Naive thymus-derived CD4-positive, alpha-beta T cell (primary cell): ENCODE measurements around the gene MYRFL. TPM values are rescaled to one million over a fixed set of nuclear protein-coding genes. Genes with fewer than 3 reads are reported as not detected.

Experiments
- ATAC-seq: fragments of 150-1000 bp; cut with Tn5 transposase; 2 replicates; pipeline ENCODE4 v1.10.0; 2021; ENCODE audit warnings: mild to moderate bottlenecking, moderate library complexity
- CTCF ChIA-PET: fragments of 350-600 bp; sonication (Branson Sonifier 250); formaldehyde crosslinking; loops from one replicate; lab custom pipeline; 2021; ENCODE audit warnings: antibody characterized with exemption; lab: Charles Lee
- POLR2A ChIA-PET: fragments of 350-600 bp; sonication (Branson Sonifier 250); formaldehyde crosslinking; loops from one replicate; lab custom pipeline; 2021; ENCODE audit warnings: antibody characterized with exemption, inconsistent platforms; lab: Charles Lee
- DNase-seq, 9 donors: peaks; one replicate each; pipeline versions ENCODE4 v3.0.0 to v3.0.0-alpha.2; 2020 to 2022; ENCODE audit warnings: mixed read lengths in 1 of 9
- H3K27ac ChIP-seq: one replicate; pipeline ENCODE4 v1.7.0; 2013; ENCODE audit warnings: mild to moderate bottlenecking, low read depth, low read length, moderate library complexity
- H3K27me3 ChIP-seq, 2 donors: one replicate each; pipeline ENCODE4 v1.7.0; 2013; ENCODE audit warnings: low read length in 2 of 2, mild to moderate bottlenecking in 2 of 2, moderate library complexity in 2 of 2; ENCODE audit not compliant: control insufficient read depth in 2 of 2, insufficient read depth in 2 of 2
- H3K36me3 ChIP-seq, 3 experiments: 1 replicate in 2 of 3; 2 replicates in 1 of 3; pipeline ENCODE4 v1.7.0; 2013; ENCODE audit warnings: low read length in 3 of 3, mild to moderate bottlenecking in 3 of 3, moderate library complexity in 1 of 3; ENCODE audit not compliant: insufficient read depth in 3 of 3, control insufficient read depth in 2 of 3
- H3K4me1 ChIP-seq, 2 donors: one replicate each; pipeline ENCODE4 v1.7.0; 2013; ENCODE audit warnings: low read length in 2 of 2, mild to moderate bottlenecking in 2 of 2, moderate library complexity in 1 of 2; ENCODE audit not compliant: control insufficient read depth in 2 of 2, insufficient read depth in 2 of 2
- H3K4me3 ChIP-seq: 2 replicates; pipeline ENCODE4 v1.7.0; 2013; ENCODE audit warnings: mild to moderate bottlenecking, low read length
- H3K9me3 ChIP-seq, 3 experiments: 1 replicate in 2 of 3; 2 replicates in 1 of 3; pipeline ENCODE4 v1.7.0; 2013; ENCODE audit warnings: low read length in 3 of 3; ENCODE audit not compliant: control insufficient read depth in 2 of 3
- H3K27ac Mint-ChIP-seq, 9 donors: one replicate each; pipeline ENCODE4 v1.8.0; 2020 to 2022; ENCODE audit warnings: mixed read lengths in 9 of 9, mild to moderate bottlenecking in 8 of 9, moderate library complexity in 5 of 9, inconsistent platforms in 2 of 9
- H3K27me3 Mint-ChIP-seq, 5 donors: one replicate each; pipeline ENCODE4 v1.8.0; 2021 to 2022; ENCODE audit warnings: mixed read lengths in 5 of 5, mild to moderate bottlenecking in 1 of 5
- H3K36me3 Mint-ChIP-seq, 5 donors: one replicate each; pipeline ENCODE4 v1.8.0; 2020 to 2022; ENCODE audit warnings: mixed read lengths in 5 of 5, mild to moderate bottlenecking in 3 of 5, inconsistent platforms in 1 of 5
- H3K4me1 Mint-ChIP-seq, 7 donors: one replicate each; pipeline ENCODE4 v1.8.0; 2020 to 2022; ENCODE audit warnings: mixed read lengths in 7 of 7, mild to moderate bottlenecking in 3 of 7, inconsistent platforms in 1 of 7
- H3K4me3 Mint-ChIP-seq, 10 donors: one replicate each; pipeline ENCODE4 v1.8.0; 2020 to 2022; ENCODE audit warnings: mild to moderate bottlenecking in 10 of 10, mixed read lengths in 10 of 10, moderate library complexity in 6 of 10, inconsistent platforms in 2 of 10
- H3K9me3 Mint-ChIP-seq, 11 donors: one replicate each; pipeline ENCODE4 v1.8.0; 2020 to 2022; ENCODE audit warnings: mixed read lengths in 11 of 11, mild to moderate bottlenecking in 4 of 11, inconsistent platforms in 1 of 11, moderate library complexity in 1 of 11
- intact Hi-C, 2 donors: fragments of 100-400 bp; cut with micrococcal nuclease; formaldehyde crosslinking; loops; one replicate each; pipeline ENCODE4 v1.15.1; 2023
- polyA plus RNA-seq, 2 donors: library from polyadenylated mRNA; unstranded; fragments of 300-500 nt; fragmentation: Illumina TruSeq; gene quantifications; one replicate each; pipeline ENCODE4 v1.2.3, GENCODE V29; 2021
- total RNA-seq, 6 experiments: library from RNA in 5 of 6; stranded (reverse) in 5 of 6; gene quantifications; 1 replicate in 5 of 6; 2 replicates in 1 of 6; pipeline ENCODE4 v1.2.3 and lab custom pipeline; 2021 to 2026

The MYRFL gene
- total and polyA plus RNA-seq, 7 experiments from 2014 or later: 0.24 TPM; not detected in 6

DNA sequence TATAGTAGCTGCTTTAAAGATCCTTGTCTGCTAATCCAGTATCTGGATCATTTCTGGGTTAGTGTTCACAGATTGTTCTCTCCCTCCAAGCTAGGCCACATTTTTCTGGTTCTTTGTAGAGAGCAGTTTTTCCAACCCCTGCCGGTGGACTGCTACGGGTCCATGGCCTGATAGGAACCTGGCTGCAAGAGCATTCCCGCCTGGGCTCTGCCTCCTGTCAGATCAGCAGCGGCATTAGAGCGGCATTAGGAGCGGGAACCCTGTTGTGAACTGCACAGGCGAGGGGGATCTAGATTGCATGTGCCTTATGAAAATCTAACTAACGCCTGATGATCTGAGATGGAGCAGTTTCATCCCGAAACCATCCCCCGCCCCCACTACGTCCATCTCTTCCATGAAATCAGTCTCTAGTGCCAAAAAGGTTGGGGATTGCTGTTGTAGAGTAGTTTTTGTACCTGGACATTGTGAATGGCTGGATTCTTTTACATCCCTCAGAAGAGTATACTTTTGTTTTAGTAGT, 50.4 kb downstream of the MYRFL start:
- DNase-seq: no peak
- ChIA-PET CTCF (no interaction called here), POLR2A (no interaction called here)
- ATAC-seq: no peak
- H3K4me3 Mint-ChIP-seq: no peak overlapping the region
- H3K4me1 Mint-ChIP-seq: peaks cover 0 to 8% (median 4%) of the 10 kb centered on the region in 7 donors
- H3K4me1 ChIP-seq: no peaks in the 10 kb centered on the region
- peaks cover 10 to 42% (median 32%) of the 10 kb centered on the region in 5 donors for H3K27me3 Mint-ChIP-seq
- intact Hi-C loops: loop anchor here in 1 of 2 donors (5.0 kb wide), 1 partner anchor 518 kb away; the partner anchor contains the start of gene YEATS4
- H3K9me3 ChIP-seq: no peaks in the 10 kb centered on the region
- H3K36me3 Mint-ChIP-seq: no peaks in the 10 kb centered on the region
- H3K9me3 Mint-ChIP-seq: no peaks in the 10 kb centered on the region
- H3K27ac ChIP-seq: no peak overlapping the region
- H3K27ac Mint-ChIP-seq: no peak overlapping the region
- H3K36me3 ChIP-seq: no peaks in the 10 kb centered on the region
- no peaks in the 10 kb centered on the region for H3K27me3 ChIP-seq
- no peak overlapping the region for H3K4me3 ChIP-seq

DNA sequence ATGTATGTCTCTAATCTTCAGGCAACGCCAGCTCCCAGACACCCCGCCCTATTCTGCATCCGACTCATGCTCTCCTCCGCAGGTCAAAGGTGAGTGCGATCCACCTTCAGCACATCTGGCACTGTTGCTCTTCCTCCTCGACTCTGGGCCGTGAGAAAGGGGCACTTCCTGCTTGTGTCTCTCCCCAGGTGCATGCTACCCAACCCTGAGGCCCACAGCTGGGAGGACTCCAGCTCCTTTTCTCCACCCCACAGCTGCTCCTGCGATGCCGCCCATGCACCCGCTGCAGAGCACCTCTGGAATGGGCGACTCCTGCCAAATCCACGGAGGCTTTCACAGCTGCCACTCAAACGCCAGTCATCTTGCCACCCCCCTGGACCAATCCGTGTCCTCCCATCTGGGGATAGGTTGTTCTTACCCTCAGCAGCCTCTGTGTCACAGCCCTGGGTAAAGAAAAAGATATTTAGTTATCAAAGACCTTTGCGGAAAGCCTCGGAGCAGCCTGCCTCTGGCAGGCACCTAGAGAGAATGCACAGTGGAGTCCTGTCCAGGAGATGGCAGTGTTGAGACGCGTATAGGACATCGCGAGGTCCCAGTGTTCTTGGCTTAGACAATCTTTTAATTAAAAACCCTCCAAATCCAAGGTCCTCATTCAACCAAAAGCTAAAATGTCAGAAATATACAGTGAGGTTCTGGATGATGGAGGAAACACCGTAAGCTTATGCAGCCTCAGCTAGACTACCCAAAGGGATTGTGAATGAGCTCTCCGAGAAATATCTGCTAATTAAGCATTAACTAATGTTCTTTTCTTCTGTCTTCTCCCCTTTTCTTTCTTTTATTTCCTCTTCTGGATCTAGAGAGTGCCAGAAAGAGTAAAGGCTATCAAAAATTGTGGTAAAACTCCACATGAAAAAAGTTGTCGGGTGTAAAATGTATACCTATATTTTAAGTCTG, 54.3 kb downstream of the MYRFL start:
- Histone ChIP-seq H3K27ac (no peak overlapping the region), H3K4me1 (no peaks in the 10 kb centered on the region), H3K4me3 (no peak overlapping the region), H3K9me3 (no peaks in the 10 kb centered on the region), H3K27me3 (no peaks in the 10 kb centered on the region), H3K36me3 (no peaks in the 10 kb centered on the region)
- POLR2A ChIA-PET: no interaction called here
- Mint-ChIP-seq H3K27ac (no peak overlapping the region), H3K27me3 (peaks cover 14 to 35% (median 26%) of the 10 kb centered on the region in 5 donors), H3K4me3 (peak overlapping the region in 1 of 10 donors; percentile 11), H3K9me3 (no peaks in the 10 kb centered on the region), H3K4me1 (peaks cover 0 to 8% (median 4%) of the 10 kb centered on the region in 7 donors), H3K36me3 (no peaks in the 10 kb centered on the region)
- DNase-seq (peak; percentile 25 to 64 (median 57)), ATAC-seq (peak; percentile 94)
- CTCF ChIA-PET: interaction anchor here (0.5 to 2.7 kb wide), 13 partner anchors 9 to 1715 kb away, joined by 3 to 14 read pairs (median 3); no protein-coding TSS in a partner anchor
- intact Hi-C loops: loop anchor here (1.0 to 5.0 kb wide), 8 partner anchors 21 to 1868 kb away; partner anchors contain the start of genes RAB3IP (in 1 of the 2) and YEATS4 (in 1 of the 2)

DNA sequence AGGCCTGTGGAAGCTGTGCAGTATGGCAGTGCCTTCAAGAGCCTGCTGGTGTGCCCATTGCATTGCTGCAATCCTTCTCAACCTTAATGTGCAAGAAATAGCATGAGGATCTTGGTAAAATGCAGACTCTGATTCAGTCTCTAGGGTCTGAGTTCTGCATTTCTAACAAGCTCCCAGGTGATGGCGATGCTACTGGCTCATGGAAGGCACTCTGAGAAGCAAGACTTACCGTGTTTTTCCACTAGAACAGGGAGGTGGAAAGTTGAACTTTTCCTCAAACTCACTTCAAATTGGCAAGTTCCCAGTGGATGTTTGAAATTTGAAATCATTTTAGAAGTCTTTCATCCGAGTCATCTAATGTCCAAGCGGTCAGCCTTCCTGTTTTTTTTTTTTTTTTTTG, 55.5 kb downstream of the MYRFL start:
- ChIA-PET CTCF (interaction anchor here (1.5 to 2.7 kb wide), 3 partner anchors 695 to 849 kb away, joined by 4 to 14 read pairs (median 11); no protein-coding TSS in a partner anchor), POLR2A (no interaction called here)
- H3K4me3 Mint-ChIP-seq: no peak overlapping the region

DNA sequence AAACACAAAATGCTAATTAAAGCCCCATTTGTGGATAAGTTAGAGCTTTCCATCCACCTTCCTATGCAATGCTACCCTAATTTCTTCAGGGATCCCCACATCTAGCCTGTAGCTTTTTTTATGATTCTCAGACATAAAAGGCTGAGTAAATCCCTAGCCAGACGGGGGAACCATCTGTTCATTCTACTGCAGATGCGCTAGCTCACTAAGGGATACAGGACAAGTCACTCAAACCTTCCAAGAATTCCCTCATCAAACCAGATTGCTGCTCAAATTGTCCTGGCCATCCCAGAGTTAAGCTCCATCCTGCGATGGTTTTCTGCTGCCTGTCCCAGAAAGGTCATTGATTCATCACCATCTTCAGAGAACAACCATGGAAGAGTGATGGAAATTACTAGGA, 56.7 kb downstream of the MYRFL start:
- CTCF ChIA-PET: interaction anchor here (0.7 to 1.5 kb wide), 3 partner anchors 692 to 847 kb away, joined by 3 to 4 read pairs (median 3); no protein-coding TSS in a partner anchor
- no peaks in the 10 kb centered on the region for H3K4me1 ChIP-seq
- no peak overlapping the region for H3K4me3 Mint-ChIP-seq

More for the DNA sequence above, 55.5 kb downstream of the MYRFL start:
- no peak for ATAC-seq
- Histone ChIP-seq H3K4me3 (no peak overlapping the region), H3K27ac (no peak overlapping the region), H3K4me1 (no peaks in the 10 kb centered on the region), H3K9me3 (no peaks in the 10 kb centered on the region), H3K36me3 (no peaks in the 10 kb centered on the region), H3K27me3 (no peaks in the 10 kb centered on the region)
- no peaks in the 10 kb centered on the region for H3K9me3 Mint-ChIP-seq
- peaks cover 0 to 8% (median 4%) of the 10 kb centered on the region in 7 donors for H3K4me1 Mint-ChIP-seq
- no peaks in the 10 kb centered on the region for H3K36me3 Mint-ChIP-seq
- intact Hi-C loops: no loop called here
- DNase-seq: no peak
- H3K27ac Mint-ChIP-seq: no peak overlapping the region
- peaks cover 10 to 35% (median 26%) of the 10 kb centered on the region in 5 donors for H3K27me3 Mint-ChIP-seq

DNA sequence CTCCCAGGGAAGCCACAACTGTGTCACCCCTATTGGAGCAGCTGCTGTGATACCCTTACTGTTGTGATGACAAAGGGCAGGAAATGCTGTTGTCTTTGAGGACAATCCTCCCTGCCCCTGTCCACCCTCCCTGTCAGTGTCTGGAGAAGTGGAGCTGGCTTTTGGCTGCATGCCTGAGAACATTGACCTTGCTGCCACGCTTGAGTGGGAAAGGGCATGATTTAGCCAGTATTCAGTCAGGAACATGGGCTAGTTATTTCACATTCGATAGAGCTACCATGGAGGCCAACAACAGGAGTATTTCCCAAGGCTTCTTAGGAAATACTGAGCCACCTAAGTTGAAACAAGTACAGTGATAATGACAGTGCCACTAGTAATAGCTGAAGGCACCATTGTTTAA, 59.4 kb downstream of the MYRFL start:
- no peak overlapping the region for H3K27ac Mint-ChIP-seq
- intact Hi-C loops: no loop called here
- Histone ChIP-seq H3K27me3 (no peaks in the 10 kb centered on the region), H3K4me3 (no peak overlapping the region), H3K36me3 (no peaks in the 10 kb centered on the region), H3K9me3 (no peaks in the 10 kb centered on the region), H3K27ac (no peak overlapping the region), H3K4me1 (no peaks in the 10 kb centered on the region)
- ATAC-seq (no peak), DNase-seq (no peak)
- H3K9me3 Mint-ChIP-seq: no peaks in the 10 kb centered on the region
- peaks cover 6 to 12% (median 11%) of the 10 kb centered on the region in 5 donors for H3K27me3 Mint-ChIP-seq
- CTCF ChIA-PET: interaction anchor here (0.7 to 1.4 kb wide), 3 partner anchors 13 to 810 kb away, joined by 3 to 4 read pairs (median 4); no protein-coding TSS in a partner anchor
- H3K4me1 Mint-ChIP-seq: peaks cover 0 to 5% (median 0%) of the 10 kb centered on the region in 7 donors
- no peaks in the 10 kb centered on the region for H3K36me3 Mint-ChIP-seq
- H3K4me3 Mint-ChIP-seq: no peak overlapping the region
- POLR2A ChIA-PET: no interaction called here

More for the DNA sequence above, 56.7 kb downstream of the MYRFL start:
- DNase-seq: no peak
- H3K27me3 ChIP-seq: no peaks in the 10 kb centered on the region
- ATAC-seq: no peak
- intact Hi-C loops: no loop called here
- peaks cover 9 to 26% (median 23%) of the 10 kb centered on the region in 5 donors for H3K27me3 Mint-ChIP-seq
- no peaks in the 10 kb centered on the region for H3K9me3 ChIP-seq
- H3K36me3 ChIP-seq: no peaks in the 10 kb centered on the region
- no peak overlapping the region for H3K27ac Mint-ChIP-seq
- POLR2A ChIA-PET: no interaction called here
- H3K36me3 Mint-ChIP-seq: no peaks in the 10 kb centered on the region
- H3K4me3 ChIP-seq: no peak overlapping the region
- H3K9me3 Mint-ChIP-seq: no peaks in the 10 kb centered on the region
- peaks cover 0 to 8% (median 4%) of the 10 kb centered on the region in 7 donors for H3K4me1 Mint-ChIP-seq
- H3K27ac ChIP-seq: no peak overlapping the region

DNA sequence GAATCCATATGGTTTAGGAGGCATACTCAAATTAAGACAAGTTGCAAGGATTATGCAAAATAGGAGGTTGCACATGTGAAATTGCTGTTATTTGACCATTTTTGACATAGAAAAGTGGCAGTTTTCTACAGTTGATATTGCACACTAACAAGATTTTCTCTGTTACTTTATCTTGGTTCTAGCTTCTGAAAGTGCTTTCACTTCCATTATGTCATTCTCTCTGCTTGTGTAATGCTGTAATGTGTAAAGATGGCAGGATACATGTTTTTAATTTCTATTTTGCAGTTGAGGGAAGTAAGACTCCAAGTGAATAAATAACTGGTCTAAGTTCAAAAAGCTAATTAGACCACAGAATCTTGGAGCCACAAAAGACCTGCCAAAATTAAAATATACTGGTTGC, 60.6 kb downstream of the MYRFL start:
- H3K27ac ChIP-seq: no peak overlapping the region
- DNase-seq (no peak), ATAC-seq (no peak)
- Mint-ChIP-seq H3K4me3 (no peak overlapping the region), H3K9me3 (no peaks in the 10 kb centered on the region), H3K27ac (no peak overlapping the region), H3K36me3 (no peaks in the 10 kb centered on the region), H3K27me3 (peaks cover 0 to 12% (median 6%) of the 10 kb centered on the region in 5 donors), H3K4me1 (no peaks in the 10 kb centered on the region)
- CTCF ChIA-PET: no interaction called here
- H3K4me3 ChIP-seq: no peak overlapping the region
- POLR2A ChIA-PET: no interaction called here
- intact Hi-C loops: no loop called here
- no peaks in the 10 kb centered on the region for H3K9me3 ChIP-seq
- H3K27me3 ChIP-seq: no peaks in the 10 kb centered on the region
- H3K4me1 ChIP-seq: no peaks in the 10 kb centered on the region
- H3K36me3 ChIP-seq: no peaks in the 10 kb centered on the region
